Globus pallidus (tissue), 1 donor: ENCODE results near the gene DYNC2I2.
"Not testable (repeated sequence)": the region's sequence is repeated elsewhere in the genome, so short reads cannot be mapped to it uniquely, and the experiment has no call there.

Experiments used
- DNase-seq: peaks from one replicate; pipeline ENCODE4 v3.0.0-alpha.2; 2015; ENCODE audit warnings: low spot score

DYNC2I2 gene

DNA sequence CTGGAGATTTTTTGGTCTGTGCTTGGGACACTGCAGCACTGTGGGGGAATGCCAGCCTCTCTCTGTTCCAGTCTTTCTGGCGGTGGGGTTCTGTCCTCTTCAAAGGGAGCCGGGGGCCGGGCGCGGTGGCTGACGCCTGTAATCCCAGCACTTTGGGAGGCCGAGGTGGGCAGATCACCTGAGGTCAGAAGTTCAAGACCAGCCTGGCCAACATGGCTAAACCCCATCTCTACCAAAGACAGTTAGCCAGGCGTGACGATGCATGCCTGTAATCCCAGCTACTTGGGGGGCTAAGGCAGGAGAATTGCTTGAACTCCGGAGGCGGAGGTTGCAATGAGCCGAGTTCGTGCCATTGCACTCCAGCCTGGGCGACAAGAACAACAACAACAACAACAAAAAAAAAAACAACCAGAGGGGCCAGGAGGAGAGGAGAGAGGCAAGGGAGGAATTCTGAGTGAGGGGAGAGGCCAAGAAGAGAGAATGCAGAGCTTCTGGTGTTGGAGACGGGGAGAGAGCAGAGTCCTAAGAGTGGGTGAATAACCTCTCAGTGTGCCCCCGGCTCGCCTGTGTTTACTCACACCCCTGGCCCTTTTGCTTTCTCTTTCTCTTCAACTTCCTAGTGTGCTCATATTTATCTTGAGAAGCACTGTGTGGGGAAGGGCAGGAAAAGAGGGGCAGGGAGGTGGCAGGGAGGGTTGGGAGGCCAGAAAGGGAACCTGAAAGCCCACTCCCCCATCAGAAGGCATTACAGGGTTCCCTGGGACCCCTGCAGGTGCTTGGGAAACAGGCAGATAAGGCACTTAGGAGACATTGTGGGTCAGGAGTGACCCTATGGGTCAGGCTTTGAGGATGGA, 29.2 kb upstream of the DYNC2I2 start:
- DNase-seq: no peak

DNA sequence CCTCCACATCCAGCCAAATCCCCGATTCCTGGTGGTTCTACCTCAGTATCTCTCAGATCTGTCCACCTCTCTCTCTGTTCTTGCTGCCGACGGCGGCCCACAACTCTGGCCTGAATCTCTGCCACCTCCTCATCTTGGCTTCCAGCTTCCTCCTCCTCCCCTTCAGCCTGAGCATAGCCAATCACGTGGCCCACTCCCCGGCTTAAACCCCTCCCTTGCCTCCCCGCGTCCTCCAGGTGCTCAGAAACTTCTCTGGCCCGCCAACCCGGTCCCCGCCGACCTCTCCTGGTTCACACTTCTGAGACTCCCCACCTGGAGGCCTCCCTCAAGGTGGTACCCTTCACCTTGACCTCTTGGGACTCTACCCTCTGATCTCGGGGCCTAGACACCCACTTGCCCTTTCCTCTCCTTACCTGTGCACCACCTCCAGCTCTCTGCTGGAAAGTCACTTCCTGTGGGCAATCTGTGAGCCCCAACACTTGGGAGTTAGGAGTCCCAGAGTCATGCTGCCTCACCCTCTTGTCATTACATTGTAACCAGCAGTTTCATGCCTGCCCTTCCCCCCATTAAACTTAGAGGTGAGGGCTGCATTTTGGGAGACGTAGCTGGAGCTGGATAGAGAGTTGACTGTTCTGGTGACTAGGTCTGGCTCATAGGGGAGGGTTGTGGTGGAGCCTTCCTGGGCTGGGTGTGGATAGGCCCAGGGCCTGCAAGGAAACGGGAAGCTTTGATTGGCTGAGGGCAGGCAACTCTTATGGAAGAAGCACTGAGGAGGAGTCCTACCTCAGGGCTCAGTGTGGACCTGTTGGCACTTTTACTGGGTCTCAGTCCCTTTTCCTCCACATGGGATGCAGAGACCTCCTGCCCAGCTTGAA, 27.9 kb upstream of the DYNC2I2 start:
- DNase-seq: peak; percentile 46

DNA sequence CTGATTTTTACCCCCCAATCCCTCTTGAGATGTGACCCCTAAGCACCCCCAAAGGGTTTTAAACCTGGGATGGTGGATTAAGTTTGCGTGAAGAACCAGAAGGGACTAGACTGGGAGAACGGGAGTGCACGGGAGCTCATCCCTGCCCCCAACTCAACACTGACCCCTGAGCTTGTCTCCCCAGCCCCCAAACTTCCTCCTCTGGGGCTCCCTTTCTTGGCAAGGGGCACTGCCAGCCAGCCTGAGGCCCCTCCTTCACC, 27.3 kb upstream of the DYNC2I2 start:
- no peak for DNase-seq

DNA sequence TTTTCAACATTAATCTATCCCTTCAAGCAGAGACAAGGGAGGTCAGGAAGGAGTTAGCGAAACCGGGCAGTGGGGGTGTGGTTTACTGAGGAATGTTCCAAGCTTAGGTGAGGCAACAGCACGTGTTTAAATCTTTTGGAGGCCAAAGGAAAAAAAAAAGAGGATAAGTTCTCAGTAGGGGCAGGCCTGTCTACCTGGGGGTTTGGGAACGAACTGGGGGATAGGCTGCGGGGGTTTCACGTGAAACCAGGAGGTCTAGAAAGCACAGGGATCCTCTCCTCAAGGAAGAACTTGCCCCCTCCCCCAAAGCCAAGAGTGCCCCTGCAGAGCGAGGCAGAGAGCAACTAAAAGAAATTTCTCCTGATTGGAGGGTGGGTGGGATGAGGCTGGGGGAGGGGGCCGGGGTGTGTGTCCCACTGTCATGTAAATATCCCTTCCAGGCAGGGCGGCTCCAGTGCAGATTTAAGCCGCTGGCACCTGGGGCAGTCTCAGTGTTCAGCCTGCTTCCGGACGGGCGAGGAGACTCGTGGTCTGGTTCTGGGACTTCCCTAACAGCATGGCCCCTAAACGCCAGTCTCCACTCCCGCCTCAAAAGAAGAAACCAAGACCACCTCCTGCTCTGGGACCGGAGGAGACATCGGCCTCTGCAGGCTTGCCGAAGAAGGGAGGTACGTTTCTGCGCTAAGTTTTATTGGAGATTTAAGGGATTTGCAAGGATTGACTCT, 26.9 kb upstream of the DYNC2I2 start:
- no peak for DNase-seq

DNA sequence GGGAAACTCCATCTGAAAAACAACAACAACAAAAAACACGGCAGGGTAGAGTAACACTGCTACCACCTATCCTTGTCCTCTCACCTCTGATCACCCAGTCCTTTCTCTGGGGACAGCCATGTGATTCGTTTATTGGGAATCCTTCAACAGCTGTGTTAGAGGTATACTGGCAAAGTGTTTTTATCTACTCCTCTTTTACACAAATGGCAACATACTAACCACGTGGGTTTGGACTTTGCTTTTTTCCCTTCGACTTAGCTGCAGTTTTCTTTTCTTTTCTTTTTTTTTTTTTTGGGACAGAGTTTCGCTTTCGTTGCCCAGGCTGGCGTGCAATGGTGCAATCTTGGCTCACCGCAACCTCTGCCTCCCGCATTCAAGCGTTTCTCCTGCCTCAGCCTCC, 21.1 kb upstream of the DYNC2I2 start:
- DNase-seq: no peak

DNA sequence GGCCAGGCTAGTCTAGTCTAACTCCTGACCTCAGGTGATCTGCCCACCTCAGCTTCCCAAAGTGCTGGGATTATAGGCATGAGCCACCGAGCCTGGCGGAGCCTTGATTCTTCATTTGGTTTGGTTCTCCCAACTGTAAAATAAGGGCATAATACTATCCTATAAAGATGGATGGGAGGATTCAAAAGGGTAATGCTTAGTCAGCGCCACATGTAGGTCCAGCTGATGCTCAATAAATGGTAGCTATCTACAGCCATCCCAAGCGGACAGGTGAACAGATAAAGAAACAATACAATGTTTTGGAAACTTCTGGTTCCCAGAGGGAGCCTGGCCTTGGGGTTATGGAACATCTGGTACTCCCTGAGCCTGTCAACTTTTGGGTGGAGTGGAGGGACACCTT, 18.7 kb upstream of the DYNC2I2 start:
- no peak for DNase-seq

DNA sequence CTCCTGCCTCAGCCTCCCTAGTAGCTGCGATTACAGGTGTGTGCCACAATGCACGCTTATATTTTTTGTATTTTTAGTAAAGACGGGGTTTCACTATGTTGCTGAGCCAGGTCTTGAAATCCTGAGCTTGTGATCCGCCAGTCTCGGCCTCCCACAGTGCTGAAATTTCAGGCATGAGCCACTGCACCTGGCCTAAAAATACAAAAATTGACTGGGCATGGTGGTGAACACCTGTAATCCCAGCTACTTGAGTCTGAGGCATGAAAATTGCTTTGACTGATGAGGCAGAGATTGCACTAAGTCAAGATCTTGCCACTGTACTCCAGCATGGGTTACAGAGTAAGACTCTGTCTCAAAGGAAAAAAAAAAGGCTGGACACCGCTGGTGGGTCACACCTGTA, 13.1 kb upstream of the DYNC2I2 start:
- DNase-seq: no peak

DNA sequence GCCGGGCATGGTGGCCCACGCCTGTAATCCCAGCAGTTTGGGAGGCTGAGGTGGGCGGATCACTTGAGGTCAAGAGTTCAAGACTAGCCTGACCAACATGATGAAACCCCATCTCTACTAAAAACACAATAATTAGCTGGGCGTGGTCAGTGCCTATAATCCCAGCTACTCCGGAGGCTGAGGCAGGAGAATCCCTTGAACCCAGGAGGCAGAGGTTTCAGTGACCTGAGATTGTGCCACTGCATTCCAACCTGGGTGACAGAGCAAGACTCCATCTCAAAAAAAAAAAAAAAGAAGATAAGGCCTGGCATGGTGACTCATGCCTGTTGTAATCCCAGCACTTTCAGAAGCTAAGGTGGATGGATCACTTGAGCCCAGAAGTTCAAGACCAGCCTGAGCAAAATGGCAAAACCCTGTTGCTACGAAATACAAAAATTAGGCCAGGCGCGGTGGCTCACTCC, 9.9 kb upstream of the DYNC2I2 start:
- not testable (repeated sequence) for DNase-seq

DNA sequence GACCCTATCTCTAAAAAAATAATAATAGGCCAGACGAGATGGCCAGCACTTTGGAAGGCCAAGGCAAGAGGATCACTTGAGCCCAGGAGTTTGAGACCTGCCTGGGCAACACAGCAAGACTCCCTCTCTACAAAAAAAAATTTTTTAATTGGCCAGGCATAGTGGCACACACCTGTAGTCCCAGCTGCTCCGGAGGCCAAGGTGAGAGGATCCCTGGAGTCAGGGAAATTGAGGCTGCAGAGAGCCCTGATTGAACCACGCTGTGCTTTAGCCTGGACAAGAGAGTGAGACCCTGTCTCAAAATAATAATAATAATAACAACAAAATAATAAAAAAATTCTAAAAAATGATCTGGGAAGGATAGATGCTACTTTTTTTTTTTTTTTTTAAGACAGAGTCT, 1.1 kb upstream of the DYNC2I2 start:
- no peak for DNase-seq

DNA sequence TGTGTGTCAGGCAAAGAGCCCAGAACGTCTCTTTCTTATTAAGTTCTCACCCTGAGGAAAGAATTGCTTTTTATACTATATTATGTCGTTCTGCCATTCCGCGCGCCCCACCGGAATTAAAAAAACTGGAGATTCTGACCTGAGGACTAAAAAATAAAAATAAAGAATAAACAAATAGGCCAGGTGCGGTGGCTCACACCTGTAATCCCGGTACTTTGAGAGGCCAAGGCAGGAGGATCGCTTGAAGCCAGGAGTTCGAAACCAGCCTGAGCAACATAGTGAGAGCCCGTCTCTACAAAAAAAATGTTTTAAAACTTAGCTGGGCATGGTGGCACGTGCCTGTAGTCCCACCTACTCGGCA, 677 bp upstream of the DYNC2I2 start:
- DNase-seq: no peak

DNA sequence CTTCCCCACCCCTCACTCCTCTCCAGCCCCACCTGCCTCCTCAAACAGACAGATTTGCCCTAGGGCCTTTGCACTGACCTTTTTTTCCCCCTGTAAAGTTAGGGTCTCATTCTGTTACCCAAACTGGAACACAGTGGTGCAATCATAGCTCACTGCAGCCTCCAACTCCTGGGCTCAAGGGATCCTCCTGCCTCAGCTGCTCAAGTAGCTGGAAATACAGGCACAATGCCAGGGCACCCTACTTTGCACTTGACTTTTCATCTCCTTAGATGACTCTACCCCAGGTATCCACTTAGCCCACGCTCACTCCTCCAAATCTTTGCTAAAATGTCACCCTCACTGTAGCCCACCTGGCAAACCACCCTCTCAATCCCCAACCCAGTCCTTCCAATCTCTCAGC, 2.2 kb downstream of the DYNC2I2 start:
- no peak for DNase-seq

DNA sequence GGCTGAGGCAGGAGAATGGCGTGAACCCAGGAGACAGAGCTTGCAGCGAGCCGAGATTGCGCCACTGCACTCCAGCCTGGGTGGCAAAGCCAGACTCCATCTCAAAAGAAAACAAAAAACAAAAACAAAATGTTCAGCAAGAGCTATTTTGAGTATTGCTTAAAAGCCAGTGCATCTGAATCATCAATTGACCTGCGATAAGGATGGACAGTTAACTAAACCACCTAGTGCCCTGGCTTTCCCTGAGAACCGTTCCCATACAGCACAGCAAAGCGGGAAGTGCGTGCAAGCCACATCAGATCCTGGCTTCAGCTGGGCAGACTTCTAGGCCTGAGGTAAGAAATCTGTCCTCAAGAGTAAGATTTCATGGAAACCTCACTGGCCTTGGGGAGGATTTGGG, 2.7 kb downstream of the DYNC2I2 start:
- no peak for DNase-seq

DNA sequence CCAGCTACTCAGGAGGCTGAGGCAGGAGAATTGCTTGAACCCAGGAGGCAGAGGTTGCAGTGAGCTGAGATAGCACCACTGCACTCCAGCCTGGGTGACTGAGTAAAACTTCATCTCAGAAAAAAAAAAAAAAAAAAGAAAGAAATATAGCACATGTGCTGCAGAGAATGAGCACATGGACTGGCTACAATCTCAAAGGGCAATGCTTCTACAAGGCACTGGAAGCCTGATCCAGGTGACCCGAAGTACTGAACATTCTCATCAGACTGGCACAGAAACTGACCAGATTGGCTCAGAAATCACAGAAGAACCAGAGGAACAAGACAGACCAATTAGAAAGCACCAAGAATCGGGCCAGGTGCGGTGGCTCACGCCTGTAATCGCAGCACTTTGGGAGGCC, 4.8 kb downstream of the DYNC2I2 start:
- DNase-seq: no peak

DNA sequence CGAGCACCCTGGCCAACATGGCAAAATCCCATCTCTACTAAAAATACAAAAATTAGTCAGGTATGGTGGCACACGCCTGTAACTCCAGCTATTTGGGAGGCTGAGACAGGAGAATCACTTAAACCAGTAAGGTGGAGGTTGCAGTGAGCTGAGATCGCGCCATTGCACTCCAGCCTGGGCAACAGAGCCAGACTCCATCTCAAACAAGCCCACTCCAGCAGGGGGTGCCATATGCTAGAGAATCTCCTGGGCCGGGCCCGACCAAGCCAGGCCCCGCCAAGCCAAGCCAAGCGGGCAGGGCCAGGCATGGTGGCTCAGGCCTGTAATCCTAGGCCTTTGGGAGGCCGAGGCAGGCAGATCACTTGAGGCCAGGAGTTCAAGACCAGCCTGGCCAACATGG, 8.4 kb downstream of the DYNC2I2 start:
- DNase-seq: not testable (repeated sequence)

DNA sequence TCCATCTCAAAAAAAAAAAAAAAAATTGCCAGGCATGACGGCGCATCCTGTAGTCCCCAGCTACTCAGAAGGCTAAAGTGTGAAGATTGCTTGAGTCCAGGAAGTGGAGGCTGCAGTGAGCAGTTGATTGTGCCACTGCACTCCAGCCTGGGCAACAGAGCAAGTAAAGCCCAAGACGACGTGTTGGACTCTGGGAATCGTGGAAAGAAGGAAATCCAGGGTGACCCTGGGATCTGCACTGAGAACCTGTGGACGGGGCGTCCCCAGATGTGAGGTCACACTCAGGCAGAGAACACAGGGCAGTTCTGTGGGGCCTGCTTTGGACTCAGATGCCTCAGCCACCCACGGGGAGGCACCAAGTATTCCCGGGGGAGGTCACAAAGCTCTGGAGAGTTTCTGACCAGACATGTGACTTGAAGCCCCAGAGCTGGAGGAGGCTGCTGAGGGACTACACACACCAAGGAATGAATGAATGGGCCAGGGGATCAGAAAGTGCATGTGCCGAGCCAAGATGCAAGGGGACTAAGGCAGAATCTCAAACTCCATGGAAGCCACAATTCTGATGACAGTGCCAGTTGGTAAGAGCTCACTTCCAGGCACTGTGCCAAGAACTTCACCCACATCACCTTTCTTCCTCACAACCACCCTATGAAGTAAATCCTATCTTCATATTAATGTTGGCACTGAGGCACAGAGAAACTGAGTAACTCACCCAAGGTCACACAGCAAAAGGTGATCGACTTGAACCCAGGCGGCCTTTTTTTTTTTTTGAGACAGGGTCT, 12.9 kb downstream of the DYNC2I2 start:
- no peak for DNase-seq

DNA sequence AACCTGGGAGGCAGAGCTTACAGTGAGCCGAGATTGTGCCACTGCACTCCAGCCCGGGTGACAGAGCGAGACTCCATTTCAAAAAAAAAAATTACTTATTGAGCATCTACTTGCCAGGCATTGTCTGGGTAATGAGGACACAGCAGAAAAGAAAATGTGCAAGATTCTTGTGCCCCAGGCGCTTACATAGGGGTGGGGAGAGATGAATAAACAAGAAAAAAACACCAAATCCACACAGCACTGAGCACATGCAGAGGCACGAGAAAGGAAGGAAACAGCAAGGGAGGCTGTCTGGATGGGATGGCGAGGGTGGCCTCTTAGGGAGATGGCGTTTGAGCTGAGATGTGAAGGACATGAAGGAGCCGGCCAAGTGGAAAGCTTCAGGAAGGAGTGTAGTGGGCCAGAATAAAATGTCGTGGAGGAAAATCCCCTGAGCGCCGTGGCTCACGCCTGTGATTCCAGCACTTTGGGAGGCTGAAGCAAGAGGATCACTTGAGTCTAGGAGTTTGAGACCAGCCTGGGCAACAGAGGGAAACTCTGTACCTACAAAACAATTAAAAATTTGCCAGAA, 13.9 kb downstream of the DYNC2I2 start:
- DNase-seq: no peak

DNA sequence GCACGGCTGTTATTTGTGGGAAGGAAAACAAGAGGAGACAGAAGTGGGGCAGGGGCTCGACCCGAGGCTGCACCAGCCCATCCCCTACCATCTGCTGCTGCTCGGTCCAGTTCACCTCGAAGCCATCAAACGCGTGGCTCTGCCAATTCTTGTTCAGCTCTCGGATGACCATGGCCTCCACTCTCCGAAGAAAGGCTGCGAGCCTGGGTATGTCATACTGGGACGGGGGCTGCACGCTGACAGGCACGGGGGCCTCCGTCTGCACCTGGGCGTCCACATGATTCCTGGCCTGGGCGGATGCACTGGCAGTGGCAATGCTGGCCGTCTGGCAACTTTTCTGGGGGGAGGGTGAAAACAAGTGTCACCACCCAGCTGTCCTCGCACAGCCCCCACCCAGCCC, 16.0 kb downstream of the DYNC2I2 start:
- DNase-seq: no peak

DNA sequence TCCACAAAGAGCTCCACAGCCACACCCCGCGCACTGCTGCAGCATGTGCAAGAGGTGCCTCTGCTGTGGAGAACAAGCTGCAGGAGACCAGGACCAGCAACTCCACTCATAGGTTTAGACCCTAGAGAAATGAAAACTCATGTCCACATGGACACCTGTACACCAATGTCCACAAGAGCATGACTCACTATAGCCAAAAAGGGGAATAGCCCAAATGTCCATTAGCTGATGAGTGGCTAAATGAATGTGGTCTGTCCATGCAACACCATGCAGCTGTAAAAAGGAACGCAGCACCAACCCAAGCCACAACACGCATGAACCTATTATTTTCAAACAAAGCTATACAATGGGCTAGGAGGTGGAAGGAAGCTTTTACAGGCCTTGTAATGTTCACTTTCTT, 18.1 kb downstream of the DYNC2I2 start:
- no peak for DNase-seq

DNA sequence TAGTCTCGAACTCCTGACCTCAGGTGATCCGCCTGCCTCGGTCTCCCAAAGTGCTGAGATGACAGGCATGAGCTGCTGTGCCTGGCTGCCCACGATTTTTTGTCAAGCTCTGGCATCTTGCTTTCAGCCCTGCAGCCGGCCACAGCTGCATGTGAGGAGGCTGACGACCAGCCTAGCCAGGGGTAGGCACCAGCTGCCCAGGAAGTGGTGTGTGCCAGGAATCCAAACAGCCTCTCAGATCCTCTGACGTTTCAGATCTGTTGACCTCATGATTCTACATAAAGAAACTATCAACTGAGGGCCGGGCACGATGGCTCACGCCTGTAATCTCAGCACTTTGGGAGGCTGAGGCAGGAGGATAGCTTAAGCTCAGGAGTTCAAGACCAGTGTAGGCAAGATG, 19.0 kb downstream of the DYNC2I2 start:
- peak; percentile 40 for DNase-seq

DNA sequence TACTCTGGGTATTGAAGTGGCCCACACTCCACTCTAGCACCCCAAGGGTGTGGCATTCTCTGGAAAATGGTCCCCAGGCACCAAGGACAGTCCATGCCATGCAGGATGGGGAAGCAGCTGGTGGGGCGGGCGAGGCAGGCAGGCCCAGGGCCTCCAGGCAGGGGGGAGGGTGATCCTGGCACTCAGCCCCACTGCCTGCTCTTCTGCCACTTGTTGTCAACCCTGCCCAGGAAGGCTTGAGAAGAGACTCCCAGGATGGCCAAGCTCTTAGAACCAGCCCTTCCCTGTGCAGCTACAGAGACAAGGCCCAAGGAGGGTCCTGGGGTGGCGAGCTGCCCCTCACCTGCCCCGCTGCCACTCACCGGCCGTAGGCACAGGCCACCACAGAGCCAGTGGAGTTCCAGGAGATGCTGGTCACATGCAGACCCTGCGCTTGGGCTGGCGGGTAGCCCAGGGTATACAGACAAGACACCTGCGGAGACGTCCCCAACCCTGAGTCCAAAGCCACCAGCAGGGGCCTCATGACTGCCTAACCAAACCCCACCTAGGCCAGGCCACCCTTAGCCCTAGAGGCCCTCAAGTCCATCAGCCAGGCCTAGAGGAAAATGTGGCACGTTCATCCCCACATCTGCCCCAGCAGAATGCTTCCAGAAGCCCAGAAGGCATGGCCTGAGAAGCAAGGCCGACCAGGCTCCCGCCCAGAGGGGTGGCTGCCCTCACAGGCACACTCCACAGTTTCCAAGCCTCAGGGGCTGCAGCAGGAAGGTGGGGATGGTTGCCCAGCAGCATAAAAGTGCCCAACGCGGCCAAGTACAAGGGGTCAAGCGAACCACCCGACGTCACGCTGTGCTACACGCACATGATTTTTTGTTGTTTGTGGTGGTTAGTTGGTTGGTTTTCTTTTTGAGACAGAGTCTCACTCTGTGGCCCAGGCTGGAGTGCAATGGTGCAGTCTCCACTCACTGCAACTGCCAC, 19.8 kb downstream of the DYNC2I2 start:
- DNase-seq: no peak

DNA sequence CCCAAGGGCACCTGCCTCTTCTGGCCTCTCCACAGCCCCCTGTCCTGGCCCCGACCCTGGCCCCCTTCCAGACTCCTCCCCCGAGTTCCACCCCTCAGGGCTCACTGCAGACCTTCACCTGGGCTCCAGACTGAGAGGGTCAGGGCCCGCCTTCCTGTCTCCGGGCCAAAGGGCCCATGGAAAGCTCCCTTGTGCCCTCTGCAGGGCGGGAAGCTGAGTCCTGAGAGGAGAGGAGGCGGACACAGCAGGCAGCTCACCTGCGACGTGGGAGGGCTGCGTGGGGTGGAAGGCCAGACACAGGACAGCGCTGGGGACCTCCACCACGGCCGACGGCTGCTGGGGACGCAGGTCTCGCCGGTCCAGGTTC, 20.6 kb downstream of the DYNC2I2 start:
- no peak for DNase-seq
